Measurements from ENCODE around the gene ANKRD22.

The ANKRD22 gene

GRCh38 chr10:88879534-88880281, 28.1 kb upstream of the ANKRD22 start, which contains the start of gene STAMBPL1:
Gene STAMBPL1 (plus strand): TSS chr10:88880245. CDS start chr10:88901709, 21,464 bp downstream.
- FAIRE-seq (no peak), DNase-seq (ENCODE audit: low spot score) (no peak)

- no peak for FAIRE-seq
Measured at GRCh38 chr10:88877298-88877697, 25.7 kb upstream of the ANKRD22 start.

DNA sequence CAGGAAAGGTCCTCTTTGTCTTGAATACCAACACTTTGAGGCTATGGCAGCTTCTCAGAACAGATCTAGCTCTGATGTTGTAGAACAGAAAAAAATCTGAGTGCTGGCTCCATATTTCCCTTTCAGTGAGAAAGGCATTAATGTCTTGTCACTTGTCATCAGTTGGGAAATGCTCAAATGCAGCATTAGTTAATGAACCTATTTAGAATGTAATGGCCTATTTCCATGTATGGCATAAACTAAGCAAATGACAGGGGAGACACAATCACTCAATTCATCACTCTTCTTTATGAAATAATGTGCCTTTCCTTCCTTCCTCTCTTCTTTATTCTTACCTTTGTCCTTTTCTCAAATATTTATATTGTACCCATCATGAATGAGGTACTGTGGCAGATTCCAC, 23.4 kb upstream of the ANKRD22 start:
- DNase-seq (ENCODE audit: low spot score), result no peak
- FAIRE-seq, result no peak

More at GRCh38 chr10:88877298-88877697, 25.7 kb upstream of the ANKRD22 start:
- no peak for DNase-seq (ENCODE audit: low spot score)

- no peak for DNase-seq (ENCODE audit: low spot score)
Measured at GRCh38 chr10:88874281-88874680, 22.6 kb upstream of the ANKRD22 start.

GRCh38 chr10:88873757-88874156, 22.1 kb upstream of the ANKRD22 start:
- FAIRE-seq, result no peak
- no peak for DNase-seq (ENCODE audit: low spot score)

More at GRCh38 chr10:88874281-88874680, 22.6 kb upstream of the ANKRD22 start:
- no peak for FAIRE-seq

GRCh38 chr10:88870089-88870488, 18.4 kb upstream of the ANKRD22 start:
- no peak for FAIRE-seq
- DNase-seq (ENCODE audit: low spot score), result no peak

DNA sequence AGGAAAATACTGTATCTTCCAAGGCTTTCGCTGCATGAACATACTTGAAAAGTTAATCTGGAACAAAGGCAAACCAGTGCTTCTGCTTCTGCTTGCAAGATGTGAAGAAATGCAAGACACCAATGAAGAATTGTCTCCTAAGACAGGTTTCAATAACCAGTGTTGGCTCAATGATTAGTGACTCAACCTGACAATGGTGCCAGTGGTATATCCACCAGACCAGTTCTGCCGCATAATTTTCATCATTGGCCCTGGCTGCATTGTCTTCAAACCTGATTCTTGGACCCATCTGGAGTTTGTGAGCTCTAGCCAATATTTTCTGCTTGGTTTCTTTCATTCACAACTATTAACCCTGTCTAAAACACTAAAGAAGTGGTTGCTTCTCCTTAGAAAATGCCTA, 14.8 kb upstream of the ANKRD22 start:
- FAIRE-seq (no peak), DNase-seq (ENCODE audit: low spot score) (no peak)

- FAIRE-seq (no peak), DNase-seq (ENCODE audit: low spot score) (no peak)
Measured at GRCh38 chr10:88865281-88865876, 13.7 kb upstream of the ANKRD22 start.

DNA sequence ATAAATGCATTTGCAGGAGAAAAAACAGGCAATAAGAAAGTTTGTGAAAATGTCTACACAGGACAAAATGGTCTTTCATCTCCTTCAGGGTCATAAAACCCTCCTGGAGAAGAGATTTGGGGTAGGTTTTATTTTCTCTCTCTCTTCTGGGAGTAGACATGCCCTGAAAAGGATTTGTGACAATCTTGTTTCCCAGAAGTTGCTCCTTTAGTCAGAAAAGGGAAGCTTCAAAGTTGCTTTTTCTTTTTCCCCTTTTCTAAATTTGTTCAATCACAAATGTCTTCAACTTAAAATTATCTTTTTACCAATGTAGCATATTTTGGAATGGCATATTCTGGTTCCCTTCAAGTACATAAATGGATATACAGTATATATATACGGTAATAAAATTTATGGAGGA, 9.4 kb upstream of the ANKRD22 start:
- no peak for FAIRE-seq

DNA sequence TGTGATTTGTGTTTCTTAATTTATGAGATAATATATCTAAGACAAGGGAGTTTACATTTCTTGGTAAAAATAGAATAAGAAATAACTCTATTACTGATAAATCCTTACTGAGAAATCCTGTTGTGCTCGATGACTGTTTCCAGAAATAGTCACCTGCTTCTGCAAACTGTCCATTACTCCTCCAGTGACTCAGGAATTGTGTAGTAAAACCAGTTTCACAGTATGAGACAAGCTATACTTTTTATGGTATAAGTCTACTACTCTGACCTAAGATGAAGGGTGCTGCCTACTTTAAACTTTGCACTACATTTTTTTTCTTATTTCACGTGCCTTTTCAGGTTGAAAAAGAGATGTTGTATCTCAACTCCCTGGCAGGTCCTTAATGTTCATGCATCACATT, 6.8 kb upstream of the ANKRD22 start:
- DNase-seq (ENCODE audit: low spot score) (no peak), FAIRE-seq (no peak)

More for the DNA sequence above, 9.4 kb upstream of the ANKRD22 start:
- DNase-seq (ENCODE audit: low spot score), result no peak

DNA sequence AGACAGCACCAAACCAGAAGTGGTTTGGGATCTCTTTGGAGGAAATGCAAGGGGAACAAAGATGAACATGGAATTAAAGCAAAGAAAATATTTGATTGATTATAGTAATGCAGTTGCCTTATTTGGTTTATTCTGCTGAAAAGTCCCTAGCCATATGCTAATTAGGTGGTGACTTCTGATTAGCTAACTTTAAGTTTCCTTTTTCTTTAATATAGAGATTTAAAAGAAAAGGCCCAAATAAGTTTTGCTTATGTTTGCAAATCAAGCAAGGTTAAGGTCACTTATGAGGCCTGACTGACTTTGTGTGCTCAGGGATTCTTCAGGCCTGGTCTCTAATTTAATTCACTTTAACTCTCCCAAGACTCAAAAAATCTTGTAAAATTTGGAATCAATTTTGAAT, 6.2 kb upstream of the ANKRD22 start:
- DNase-seq (ENCODE audit: low spot score), result no peak

GRCh38 chr10:88854684-88855083, 3.0 kb upstream of the ANKRD22 start:
- FAIRE-seq, result no peak
- DNase-seq (ENCODE audit: low spot score), result no peak

More for the DNA sequence above, 6.2 kb upstream of the ANKRD22 start:
- no peak for FAIRE-seq

DNA sequence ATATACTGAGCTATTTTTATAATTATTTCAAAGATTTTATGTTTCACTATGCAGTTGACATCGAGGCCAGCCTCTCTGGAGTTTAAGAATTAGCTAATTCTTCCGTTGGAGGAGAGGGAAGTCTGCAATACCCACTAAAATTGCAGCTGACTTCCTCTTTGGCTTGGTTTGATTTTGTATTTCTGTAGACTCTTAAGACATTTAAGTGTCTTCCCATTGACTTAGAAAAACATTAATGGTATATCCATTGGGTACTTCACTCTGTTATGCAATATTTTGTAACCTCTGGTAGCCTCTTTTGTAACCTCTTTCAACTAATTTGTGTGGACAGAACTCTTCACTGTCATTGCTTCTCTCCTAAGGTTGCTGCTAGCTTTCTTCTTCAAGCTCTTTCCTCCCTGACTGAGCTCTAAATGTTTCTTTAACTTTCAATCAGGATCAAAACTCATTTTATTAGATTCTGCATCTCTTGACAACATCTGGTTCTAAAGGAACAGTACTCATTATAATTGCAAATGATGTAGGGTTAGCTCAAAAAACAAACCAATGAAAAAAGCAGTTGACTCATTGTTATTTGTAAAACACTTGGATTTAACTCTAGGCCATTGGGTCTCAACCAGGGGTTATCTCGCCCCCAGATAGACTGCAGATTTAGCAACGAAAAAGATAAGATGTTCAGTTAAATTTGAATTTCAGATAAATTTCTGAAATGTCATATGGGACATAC, 1.7 kb upstream of the ANKRD22 start:
- DNase-seq (ENCODE audit: low spot score) (no peak), FAIRE-seq (no peak)

DNA sequence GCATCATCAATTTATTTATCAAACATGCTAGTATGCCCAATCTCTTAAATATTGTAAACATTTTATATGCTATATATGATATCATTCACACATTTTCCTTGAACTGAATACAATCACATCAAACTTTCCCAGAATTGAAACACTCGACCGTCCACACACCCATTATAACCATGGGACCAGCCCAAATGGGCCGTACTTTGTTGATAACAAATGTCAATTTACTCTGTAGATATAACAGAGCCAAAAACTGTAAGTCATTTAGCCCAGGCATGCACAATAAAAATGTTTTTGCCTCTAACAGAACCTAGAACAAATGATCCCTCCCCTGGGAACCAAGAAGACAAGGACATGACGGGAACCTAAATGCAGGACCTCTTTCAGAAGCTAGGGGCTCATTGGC, 683 bp upstream of the ANKRD22 start:
- FAIRE-seq (no peak), DNase-seq (ENCODE audit: low spot score) (no peak)

- FAIRE-seq, result no peak
- no peak for DNase-seq (ENCODE audit: low spot score)
Measured at GRCh38 chr10:88850712-88851111, 932 bp downstream of the ANKRD22 start.

- no peak for FAIRE-seq
- no peak for DNase-seq (ENCODE audit: low spot score)
Measured at GRCh38 chr10:88849234-88849633, 2.4 kb downstream of the ANKRD22 start.

DNA sequence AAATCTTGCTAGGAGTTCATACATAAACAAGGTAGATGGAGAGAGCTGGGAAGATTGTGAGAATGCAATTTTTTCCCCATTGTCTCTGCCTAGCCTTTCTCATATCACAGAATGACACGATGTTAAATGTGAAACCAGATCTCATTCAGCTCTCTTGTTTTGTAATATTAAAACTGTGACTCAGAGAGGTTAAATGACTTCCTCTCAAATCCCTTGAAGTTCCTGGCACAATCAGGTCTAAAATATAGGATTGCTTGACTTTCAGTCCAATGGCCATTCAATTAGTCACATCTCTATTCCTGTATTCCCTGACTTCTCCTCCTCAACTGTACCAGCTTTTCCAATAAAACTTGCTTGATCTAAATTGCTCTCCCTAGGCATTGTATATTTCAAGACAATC, 3.1 kb downstream of the ANKRD22 start:
- DNase-seq (ENCODE audit: low spot score) (peak; percentile 59), FAIRE-seq (peak; percentile 85)

- no peak for FAIRE-seq
Measured at GRCh38 chr10:88843171-88843570, 8.5 kb downstream of the ANKRD22 start.

DNA sequence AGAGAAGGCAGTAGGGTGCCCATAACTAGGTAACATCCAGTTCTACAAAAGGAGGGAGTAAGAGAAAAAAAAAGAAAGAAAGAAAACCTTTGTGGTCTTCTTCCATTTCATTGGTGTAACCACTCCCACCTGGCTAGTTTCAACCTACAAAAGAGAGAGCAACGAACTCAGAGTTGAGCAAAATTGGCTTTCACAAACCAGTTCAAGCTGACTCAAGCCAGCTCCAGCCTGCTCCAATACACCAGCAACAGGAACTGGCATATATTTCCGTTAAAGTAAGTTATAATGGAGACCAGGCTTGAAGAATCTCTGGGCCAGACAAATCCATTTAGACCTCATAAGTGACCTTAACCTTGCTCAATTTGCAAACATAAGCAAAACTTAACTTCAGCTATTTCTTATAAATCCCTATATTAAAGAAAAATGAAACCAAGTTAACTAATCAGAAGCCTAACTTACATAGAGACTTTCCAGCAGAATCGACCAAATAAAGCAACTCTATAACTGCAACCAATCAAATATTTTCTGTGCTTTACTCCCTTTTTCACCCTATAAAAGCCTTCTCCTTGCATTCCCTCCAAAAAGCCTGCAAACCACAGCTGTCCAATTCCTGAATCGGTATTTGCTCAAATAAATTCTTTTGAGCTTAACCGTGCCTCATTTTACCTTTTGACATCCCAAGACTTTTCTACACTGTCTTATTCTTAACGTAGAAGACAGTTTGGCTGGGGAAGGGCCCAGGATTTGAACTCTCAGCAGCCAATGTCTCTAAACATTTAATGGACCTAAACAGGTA, 10.1 kb downstream of the ANKRD22 start:
- DNase-seq (ENCODE audit: low spot score), result no peak
- FAIRE-seq, result no peak

More at GRCh38 chr10:88843171-88843570, 8.5 kb downstream of the ANKRD22 start:
- no peak for DNase-seq (ENCODE audit: low spot score)

DNA sequence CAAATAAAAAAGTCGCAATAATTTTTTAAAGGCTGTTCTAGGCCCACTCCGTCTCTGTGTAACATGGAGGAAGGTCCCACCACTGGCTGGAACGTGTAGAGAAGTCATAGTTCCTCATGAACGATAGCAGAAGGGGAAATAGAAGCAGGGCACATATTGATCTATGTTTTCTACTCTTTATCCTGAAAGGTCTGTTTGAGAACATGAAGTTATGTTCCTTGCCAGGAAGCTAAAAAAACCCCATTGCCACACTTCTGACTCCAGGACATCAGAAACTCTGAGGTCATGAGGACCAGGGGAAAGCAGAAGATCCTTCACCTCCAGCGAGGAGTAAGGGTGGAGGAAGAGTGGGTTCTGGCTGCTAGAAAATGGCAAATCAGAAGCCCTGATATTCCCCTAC, 10.8 kb downstream of the ANKRD22 start:
- DNase-seq (ENCODE audit: low spot score) (no peak), FAIRE-seq (no peak)

- DNase-seq (ENCODE audit: low spot score) (no peak), FAIRE-seq (no peak)
Measured at GRCh38 chr10:88840104-88840503, 11.5 kb downstream of the ANKRD22 start.
